ENCODE data around the gene SORCS2. TPM values are rescaled to one million over a fixed set of nuclear protein-coding genes. Genes with fewer than 3 reads are reported as not detected.

Gene SORCS2
- total and polyA plus RNA-seq, 2 of the 8 experiments (the other 6 are each of a cell fraction or from before 2014, with no cell fraction given) = 0.36 to 1.8 TPM

DNA sequence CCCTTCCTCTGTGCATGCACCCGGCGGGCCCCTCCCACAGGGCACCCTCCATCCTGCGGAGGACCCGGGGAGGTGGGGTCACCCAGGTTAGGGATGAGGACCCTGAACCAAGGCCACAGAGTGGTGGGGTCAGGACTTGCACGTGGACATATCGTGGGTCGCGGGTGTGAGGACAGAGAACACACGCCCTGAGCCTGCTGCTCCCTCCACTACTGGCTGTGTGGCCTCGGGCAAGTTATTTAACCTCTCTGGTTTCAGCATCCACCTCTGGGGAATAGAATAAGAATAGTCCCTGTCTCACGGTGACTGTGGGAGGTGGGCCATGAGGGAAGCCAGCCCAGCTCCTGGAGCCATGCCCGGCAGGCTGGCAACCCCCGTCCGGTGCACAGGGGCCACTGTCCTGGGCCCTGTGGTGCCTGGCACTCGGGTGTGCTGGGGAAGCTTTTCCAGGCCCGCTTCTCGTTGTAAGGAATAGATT, 237.3 kb downstream of the SORCS2 start:
- no peak overlapping the region for H3K14ac ChIP-seq (ENCODE audit: insufficient read length)
- POLR2A ChIA-PET (ENCODE audit: partially characterized antibody) = interaction anchor here (1.3 kb wide), 1 partner anchor 20 kb away, joined by 3 read pairs; no protein-coding TSS in a partner anchor
- H3K4me2 ChIP-seq (ENCODE audit: insufficient read depth in 1 of 2, low read depth in 2 of 2, low read length in 2 of 2) = no peak overlapping the region; a peak in 1 of 4 replicates
- H2BK12ac ChIP-seq (ENCODE audit: low read depth, low read length) = peak overlapping the region; percentile 94; the same call in 1 of the 2 replicates
- H3K4me1 ChIP-seq (replicated peaks in 1 of 4; ENCODE audit: control insufficient read depth in 3 of 4, insufficient read depth in 4 of 4, low read length in 3 of 4) = peaks cover 0 to 29% (median 12%) of the 10 kb centered on the region in 4 experiments; a peak in 4 of 7 replicates
- no peaks in the 10 kb centered on the region for H3K9me3 ChIP-seq (ENCODE audit: insufficient read depth in 2 of 2, low read depth in 1 of 2, low read length in 1 of 2)
- no peaks in the 10 kb centered on the region for H3K79me2 ChIP-seq (ENCODE audit: control insufficient read depth in 1 of 2, insufficient read depth in 2 of 2, low read length in 2 of 2)
- WGBS, 2 experiments (ENCODE audit: extremely low coverage in 1 of 2, insufficient coverage in 1 of 2, insufficient read length in 1 of 2, insufficient replicate concordance in 2 of 2, low coverage in 1 of 2, low lambda C conversion rate in 2 of 2, missing lambda C conversion rate in 1 of 2) = 86% methylated on average over 17 of the region's 17 CpGs; no CpG with 5 or more reads in 1 of the 2 experiments
- peak overlapping the region; percentile 60 for H3K18ac ChIP-seq (ENCODE audit: extremely low read depth, low read length)
- H4K20me1 ChIP-seq (replicated peaks in 1 of 2; ENCODE audit: control insufficient read depth in 1 of 2, insufficient read depth in 2 of 2, low read length in 2 of 2) = no peaks in the 10 kb centered on the region
- H4K91ac ChIP-seq (replicated peaks; ENCODE audit: insufficient read length, low read length) = no peak overlapping the region
- no peaks in the 10 kb centered on the region for H3K36me3 ChIP-seq (ENCODE audit: control insufficient read depth in 2 of 4, insufficient read depth in 4 of 4, low read length in 3 of 4)
- H3K4ac ChIP-seq (replicated peaks; ENCODE audit: insufficient read length, low read depth, low read length) = no peak overlapping the region
- H2BK5ac ChIP-seq (ENCODE audit: low read depth, low read length) = peak overlapping the region; percentile 66; the same call in 1 of the 2 replicates
- H3K23me2 ChIP-seq (ENCODE audit: low read depth, low read length) = no peaks in the 10 kb centered on the region
- FAIRE-seq (no peak), DNase-seq (ENCODE audit: low read depth in 1 of 2, low spot score in 2 of 2) (peak in 1 of 2 experiments; percentile 46)
- no peaks in the 10 kb centered on the region for H3K27me3 ChIP-seq (replicated peaks in 1 of 4; ENCODE audit: control insufficient read depth in 3 of 4, extremely low read depth in 1 of 4, insufficient read depth in 3 of 4, low read length in 3 of 4)
- no peak overlapping the region for H2BK120ac ChIP-seq (replicated peaks; ENCODE audit: low read depth, low read length)
- no peak overlapping the region for H3K4me3 ChIP-seq (ENCODE audit: extremely low read depth in 1 of 4, insufficient read depth in 2 of 4, low read depth in 3 of 4, low read length in 4 of 4)
- H3K56ac ChIP-seq (replicated peaks; ENCODE audit: insufficient read length, low read depth, low read length) = no peak overlapping the region
- H3K9ac ChIP-seq (replicated peaks in 1 of 4; ENCODE audit: extremely low read depth in 1 of 4, low read depth in 3 of 4, low read length in 3 of 4) = no peak overlapping the region
- 0 out of 2 replicates have a peak overlapping the region, but pooled peaks have one; percentile 53 for H2AK5ac ChIP-seq (ENCODE audit: low read depth, low read length)
- no peak overlapping the region for H3K23ac ChIP-seq (ENCODE audit: insufficient read length)
- no peaks in the 10 kb centered on the region for H3K79me1 ChIP-seq (ENCODE audit: low read depth, low read length)
- CTCF ChIA-PET (ENCODE audit: partially characterized antibody) = no interaction called here
- H4K8ac ChIP-seq (ENCODE audit: extremely low read depth, insufficient read depth, low read length) = peak overlapping the region; percentile 12; the same call in 1 of the 2 replicates
- no peak overlapping the region for H2AFZ ChIP-seq (ENCODE audit: low read length)
- H2BK15ac ChIP-seq (ENCODE audit: low read length) = no peak overlapping the region
- H4K5ac ChIP-seq (ENCODE audit: insufficient read length, low read depth, low read length) = no peak overlapping the region
- H2BK20ac ChIP-seq (ENCODE audit: low read length) = 0 out of 2 replicates have a peak overlapping the region, but pooled peaks have one; percentile 18
- H3K27ac ChIP-seq (ENCODE audit: low read depth, low read length) = no peak overlapping the region
- TF ChIP-seq SUZ12 (IDR thresholded peaks at IDR 0.05; ENCODE audit: low read length) (no peak), SAP30 (IDR thresholded peaks at IDR 0.05; ENCODE audit: insufficient read depth, insufficient replicate concordance, low read length) (no peak), SIX5 (IDR thresholded peaks at IDR 0.05; ENCODE audit: low read depth, low read length) (no peak), RAD21 (IDR thresholded peaks at IDR 0.05 in 1 of 2, conservative IDR thresholded peaks at IDR 0.05 in 1 of 2; ENCODE audit: low read depth in 2 of 2, low read length in 2 of 2) (no peak), SP1 (IDR thresholded peaks at IDR 0.05; ENCODE audit: low read depth, low read length) (no peak), BACH1 (IDR thresholded peaks at IDR 0.05; ENCODE audit: low read length) (no peak), YY1 (IDR thresholded peaks at IDR 0.05; ENCODE audit: low read depth, low read length) (no peak), KDM5A (IDR thresholded peaks at IDR 0.05; ENCODE audit: low read length) (no peak), JUN (IDR thresholded peaks at IDR 0.05; ENCODE audit: low read depth, low read length) (no peak), HDAC2 (IDR thresholded peaks at IDR 0.05; ENCODE audit: borderline replicate concordance in 1 of 2, low read depth in 2 of 2, low read length in 2 of 2) (no peak), NANOG (IDR thresholded peaks at IDR 0.05; ENCODE audit: insufficient read depth, low read depth, low read length, poor library complexity, severe bottlenecking) (no peak)
